HCT116 (cell line): ENCODE measurements around the gene FCER2. TPM values are rescaled to one million over a fixed set of nuclear protein-coding genes. Genes with fewer than 3 reads are reported as not detected.

Experiments used
- ATAC-seq: fragments of 200-7000 bp; cut with Tn5 transposase; 2 replicates; pipeline ENCODE4 v1.9.1; 2020; ENCODE audit warnings: mild to moderate bottlenecking, moderate library complexity
- BruUV-seq: library from RNA; stranded (reverse); fragments of 400-500 nt; replicated peaks from 2 replicates; lab custom pipeline; 2021; lab: Mats Ljungman, UMichigan
- CTCF ChIA-PET: fragments of 300-600 bp; sonication (Branson Sonifier 250); formaldehyde crosslinking; loops from one replicate; lab custom pipeline; 2021; ENCODE audit warnings: antibody characterized with exemption; lab: Charles Lee
- POLR2A ChIA-PET: fragments of 300-600, 350-600 bp; sonication (Branson Sonifier 250); formaldehyde crosslinking; loops from one replicate; lab custom pipeline; 2021; ENCODE audit warnings: antibody characterized with exemption; lab: Charles Lee
- RAD21 ChIA-PET, 2 experiments: fragments of 300-600 bp; sonication (Branson Sonifier 250); formaldehyde crosslinking; loops; one replicate each; lab custom pipeline; 2023; ENCODE audit warnings: low total read pairs in 2 of 2; ENCODE audit not compliant: uncharacterized antibody in 2 of 2, unreplicated experiment in 2 of 2, low non-redundant PET in 1 of 2; lab: Charles Lee
- DNase-seq: peaks from one replicate; pipeline ENCODE4 v3.0.0-alpha.2; 2010; ENCODE audit warnings: low read depth, low spot score
- H2AFZ ChIP-seq: fragments of 200-600 bp; shearing (Covaris generic), sonication (generic); 2 replicates; pipeline ENCODE4 v1.6.1; 2017; ENCODE audit warnings: low read depth, mixed run types, mixed read lengths, antibody characterized with exemption, low read length; ENCODE audit not compliant: poor library complexity, severe bottlenecking
- H3K27ac ChIP-seq: 2 replicates; pipeline ENCODE4 v1.5.1; 2012; ENCODE audit warnings: low read depth, low read length
- H3K27me3 ChIP-seq: fragments of 200-600 bp; sonication (generic); 2 replicates; pipeline ENCODE4 v1.6.1; 2016; ENCODE audit warnings: mixed run types, low read length, mixed read lengths; ENCODE audit not compliant: insufficient read depth
- H3K36me3 ChIP-seq, 2 experiments: fragments of 200-500 bp in 1 of 2; fragments of 200-600 bp in 1 of 2; sonication (Bioruptor generic) in 1 of 2; sonication (generic) in 1 of 2; 2 replicates each; pipeline versions ENCODE4 v1.5.1 to v1.6.1; 2014 to 2016; ENCODE audit warnings: low read length in 2 of 2, inconsistent platforms in 1 of 2, mixed read lengths in 1 of 2, mixed run types in 1 of 2; ENCODE audit not compliant: insufficient read depth in 2 of 2, control insufficient read depth in 1 of 2
- H3K4me1 ChIP-seq, 2 experiments: fragments of 200-600 bp in 1 of 2; sonication (generic) in 1 of 2; 2 replicates each; pipeline versions ENCODE4 v1.5.1 to v1.6.1; 2012 to 2017; ENCODE audit warnings: low read length in 2 of 2, inconsistent platforms in 1 of 2, mild to moderate bottlenecking in 1 of 2, mixed read lengths in 1 of 2, mixed run types in 1 of 2, moderate library complexity in 1 of 2; ENCODE audit not compliant: insufficient read depth in 2 of 2, control insufficient read depth in 1 of 2
- H3K4me2 ChIP-seq: fragments of 200-600 bp; sonication (generic); 2 replicates; pipeline ENCODE4 v1.6.1; 2017; ENCODE audit warnings: mixed run types, low read length, mixed read lengths
- H3K4me3 ChIP-seq, 2 experiments: fragments of 200-600 bp in 1 of 2; sonication (generic) in 1 of 2; replicated peaks in 1 of 2; 2 replicates each; pipeline ENCODE4 v1.5.1; 2011 to 2016; ENCODE audit warnings: low read length in 2 of 2, control low read depth in 1 of 2, low read depth in 1 of 2, mild to moderate bottlenecking in 1 of 2, mixed read lengths in 1 of 2, mixed run types in 1 of 2
- H3K79me2 ChIP-seq: fragments of 200-600 bp; sonication (generic); 2 replicates; pipeline ENCODE4 v1.6.1; 2017; ENCODE audit warnings: mild to moderate bottlenecking, mixed run types, low read length, moderate library complexity, mixed read lengths; ENCODE audit not compliant: insufficient read depth
- H3K9ac ChIP-seq: fragments of 200-600 bp; sonication (generic); 2 replicates; pipeline ENCODE4 v1.6.1; 2016; ENCODE audit warnings: low read length, mixed read lengths
- H3K9me2 ChIP-seq: fragments of 200-600 bp; sonication (generic), shearing (Covaris generic); 2 replicates; pipeline ENCODE4 v1.6.1; 2017; ENCODE audit warnings: mixed run types, mild to moderate bottlenecking, moderate library complexity; ENCODE audit not compliant: insufficient read depth
- H3K9me3 ChIP-seq, 2 experiments: fragments of 200-500 bp in 1 of 2; fragments of 200-600 bp in 1 of 2; sonication (Bioruptor generic) in 1 of 2; sonication (generic) in 1 of 2; 2 replicates each; pipeline ENCODE4 v1.6.1; 2014 to 2017; ENCODE audit warnings: low read length in 2 of 2, mixed read lengths in 2 of 2, inconsistent platforms in 1 of 2, low read depth in 1 of 2, mild to moderate bottlenecking in 1 of 2, mixed run types in 1 of 2, moderate library complexity in 1 of 2; ENCODE audit not compliant: control insufficient read depth in 1 of 2, insufficient read depth in 1 of 2
- H4K20me1 ChIP-seq: fragments of 200-600 bp; sonication (generic), shearing (Covaris generic); 2 replicates; pipeline ENCODE4 v1.6.1; 2017; ENCODE audit warnings: mixed run types, mild to moderate bottlenecking, moderate library complexity; ENCODE audit not compliant: insufficient read depth
- ATF3 ChIP-seq: IDR thresholded peaks from 2 replicates; pipeline ENCODE4 v1.6.1; 2012
- CTCF ChIP-seq, 3 experiments: fragments of 200-600 bp in 1 of 3; sonication (generic) in 1 of 3; IDR thresholded peaks in 2 of 3; conservative IDR thresholded peaks in 1 of 3; 2 replicates each; pipeline ENCODE4 v1.5.1; 2012 to 2017; ENCODE audit warnings: low read depth in 2 of 3, low read length in 2 of 3, antibody characterized with exemption in 1 of 3, borderline replicate concordance in 1 of 3, control low read depth in 1 of 3, mild to moderate bottlenecking in 1 of 3, mixed read lengths in 1 of 3, mixed run types in 1 of 3, moderate library complexity in 1 of 3; ENCODE audit not compliant: insufficient read depth in 1 of 3
- EGR1 ChIP-seq: IDR thresholded peaks from 2 replicates; pipeline ENCODE4 v1.6.1; 2012; ENCODE audit warnings: low read depth
- MAX ChIP-seq: IDR thresholded peaks from 2 replicates; pipeline ENCODE4 v1.6.1; 2012
- POLR2A ChIP-seq: IDR thresholded peaks from 2 replicates; pipeline ENCODE4 v1.7.0; 2011; ENCODE audit warnings: borderline replicate concordance; ENCODE audit not compliant: insufficient read depth, insufficient read length; ENCODE audit errors: extremely low read depth
- POLR2AphosphoS5 ChIP-seq: IDR thresholded peaks from 2 replicates; pipeline ENCODE4 v1.6.1; 2011; ENCODE audit warnings: mild to moderate bottlenecking, low read depth, low read length, moderate library complexity
- RAD21 ChIP-seq: IDR thresholded peaks from 2 replicates; pipeline ENCODE4 v1.6.1; 2012; ENCODE audit warnings: low read depth, mild to moderate bottlenecking
- REST ChIP-seq: IDR thresholded peaks from 2 replicates; pipeline ENCODE4 v1.6.1; 2012; ENCODE audit warnings: low read depth
- SRF ChIP-seq: IDR thresholded peaks from 2 replicates; pipeline ENCODE4 v1.6.1; 2012; ENCODE audit warnings: low read depth
- TCF7L2 ChIP-seq: IDR thresholded peaks from 2 replicates; pipeline ENCODE4 v1.7.0; 2011; ENCODE audit warnings: borderline replicate concordance, inconsistent platforms; ENCODE audit not compliant: insufficient read depth, insufficient read length; ENCODE audit errors: extremely low read depth
- YY1 ChIP-seq: IDR thresholded peaks from 2 replicates; pipeline ENCODE4 v1.6.1; 2011; ENCODE audit warnings: low read length, low read depth, moderate library complexity, mild to moderate bottlenecking; ENCODE audit not compliant: insufficient replicate concordance; ENCODE audit errors: extremely low read depth
- ZBTB33 ChIP-seq: IDR thresholded peaks from 2 replicates; pipeline ENCODE4 v1.6.1; 2011; ENCODE audit warnings: mild to moderate bottlenecking, low read length, moderate library complexity; ENCODE audit not compliant: insufficient replicate concordance; ENCODE audit errors: extremely low read depth
- ZFX ChIP-seq: fragments of 450-650 bp; IDR thresholded peaks from 2 replicates; pipeline ENCODE4 v1.6.1; 2017
- ZNF274 ChIP-seq: fragments of 200-500 bp; sonication (Bioruptor generic); IDR thresholded peaks from 2 replicates; pipeline ENCODE4 v1.6.1; 2014; ENCODE audit warnings: mild to moderate bottlenecking, low read depth, low read length, inconsistent platforms
- intact Hi-C: fragments of 100-400 bp; cut with micrococcal nuclease; formaldehyde crosslinking; loops from 2 replicates; pipeline ENCODE4 v1.10.0; 2022
- total RNA-seq: library from RNA; stranded (reverse); gene quantifications from one replicate; pipeline ENCODE4 v1.2.1, GENCODE V29; 2021; ENCODE audit not compliant: unreplicated experiment

The FCER2 gene
- total RNA-seq, 1 experiment from 2014 or later = 0.20 TPM

GRCh38 chr19:7680606-7681339, 21.2 kb downstream of the FCER2 start, which contains the start of gene TRAPPC5:
Gene TRAPPC5 (plus strand): TSS chr19:7680833. CDS start chr19:7682254, 1,421 bp downstream.
- H3K27ac ChIP-seq = peak within 1 kb of the TSS; percentile 96
- CTCF ChIA-PET = interaction anchor here (0.5 to 2.0 kb wide), 30 partner anchors 10 to 581 kb away, joined by 3 to 56 read pairs (median 4); partner anchors contain the start of genes CAMSAP3, PET100, RETN and XAB2
- BruUV-seq = no TSS peak
- H3K27me3 ChIP-seq = no peaks in the 10 kb centered on the region
- RAD21 ChIA-PET = interaction anchor here (0.7 to 1.9 kb wide), 6 partner anchors 112 to 326 kb away, joined by 3 to 19 read pairs (median 6); no protein-coding TSS in a partner anchor
- peak within 1 kb of the TSS; percentile 93 for H3K4me2 ChIP-seq
- peak within 1 kb of the TSS; percentile 42 for H2AFZ ChIP-seq
- H4K20me1 ChIP-seq = no peaks in the 10 kb centered on the region
- no peaks in the 10 kb centered on the region for H3K9me3 ChIP-seq
- TF ChIP-seq MAX (peak; percentile 41; the same call in 1 of the 2 replicates), CTCF (IDR thresholded peaks at IDR 0.05 in 2 of 3, conservative IDR thresholded peaks at IDR 0.05 in 1 of 3; ENCODE audit: borderline replicate concordance in 1 of 3, insufficient read depth in 1 of 3, low read depth in 2 of 3, low read length in 2 of 3) (peak; percentile 55 to 84 (median 79)), POLR2AphosphoS5 (peak; percentile 85), YY1 (peak; percentile 39), TCF7L2 (peak; percentile 50), ZNF274 (no peak), ATF3 (no peak), EGR1 (peak; percentile 69), SRF (no peak), RAD21 (peak; percentile 90), ZFX (peak; percentile 55; the same call in 1 of the 2 replicates), ZBTB33 (peak; percentile 48), POLR2A (peak; percentile 52), REST (no peak)
- POLR2A ChIA-PET = interaction anchor here (0.9 to 1.6 kb wide), 6 partner anchors 16 to 119 kb away, joined by 3 to 10 read pairs (median 3); no protein-coding TSS in a partner anchor
- H3K4me1 ChIP-seq = peaks cover 3 to 26% of the 10 kb centered on the region in 2 experiments
- intact Hi-C loops = loop anchor here (1.0 to 10.0 kb wide), 3 partner anchors 112 to 326 kb away; no protein-coding TSS in a partner anchor
- peak within 1 kb of the TSS; percentile 90 for H3K9ac ChIP-seq
- H3K9me2 ChIP-seq = no peaks in the 10 kb centered on the region
- DNase-seq = peak; percentile 58
- peaks cover 4 to 9% of the 10 kb centered on the region in 2 experiments; a peak in 3 of 4 replicates for H3K36me3 ChIP-seq
- peak; percentile 72 for ATAC-seq
- H3K79me2 ChIP-seq = peaks cover 21% of the 10 kb centered on the region; the same call in 1 of the 2 replicates
- H3K4me3 ChIP-seq = peak within 1 kb of the TSS; percentile 95
